Measurements from ENCODE around the gene CELSR2. TPM values are rescaled to one million over a fixed set of nuclear protein-coding genes. Genes with fewer than 3 reads are reported as not detected.

Gene CELSR2
- total and polyA plus RNA-seq, 2 experiments from 2014 or later = 6.1 to 12.9 TPM

- Histone ChIP-seq H3K27me3 (no peaks in the 10 kb centered on the region), H3K4me1 (ENCODE audit: low read depth) (peaks cover 17% of the 10 kb centered on the region), H3K9me3 (ENCODE audit: low read depth) (no peaks in the 10 kb centered on the region), H3K27ac (no peak overlapping the region), H3K36me3 (peaks cover 18% of the 10 kb centered on the region), H3K4me3 (no peak overlapping the region)
- TF ChIP-seq CTCF (IDR thresholded peaks at IDR 0.05; ENCODE audit: low read depth, low read length) = no peak
- peak in 1 of 2 donors; percentile 44 for DNase-seq (ENCODE audit: low read depth in 1 of 2, low spot score in 1 of 2)
These were observed 63.8 kb downstream of the CELSR2 start for GRCh38 chr1:109312978-109313775.

- Histone ChIP-seq H3K4me3 (no peak overlapping the region), H3K36me3 (peaks cover 18% of the 10 kb centered on the region), H3K27ac (no peak overlapping the region), H3K9me3 (ENCODE audit: low read depth) (no peaks in the 10 kb centered on the region), H3K4me1 (ENCODE audit: low read depth) (peaks cover 5% of the 10 kb centered on the region), H3K27me3 (no peaks in the 10 kb centered on the region)
- peak in 1 of 2 donors; percentile 29 for DNase-seq (ENCODE audit: low read depth in 1 of 2, low spot score in 1 of 2)
- TF ChIP-seq CTCF (IDR thresholded peaks at IDR 0.05; ENCODE audit: low read depth, low read length) = no peak
These were observed 65.5 kb downstream of the CELSR2 start for GRCh38 chr1:109314795-109315194.

DNA sequence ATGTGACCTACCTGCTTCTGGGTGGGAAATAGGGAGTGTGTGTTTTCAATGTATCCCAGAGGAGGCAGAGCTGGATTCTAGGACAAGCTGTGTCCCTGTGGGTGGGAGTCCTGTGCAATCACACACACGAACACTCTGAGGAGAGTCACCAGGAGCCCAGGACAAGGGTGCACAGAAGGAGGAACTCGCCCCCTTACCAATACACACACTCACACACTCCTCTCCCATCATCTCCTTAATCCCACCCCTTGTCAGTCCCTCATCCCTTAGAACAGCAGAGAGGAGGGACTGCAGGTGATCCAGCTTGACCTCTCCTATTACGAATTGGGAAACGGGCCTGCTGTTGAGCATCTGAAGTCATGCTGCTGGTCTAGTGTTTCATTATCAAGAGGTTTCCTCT, 65.9 kb downstream of the CELSR2 start:
- Histone ChIP-seq H3K36me3 (peaks cover 23% of the 10 kb centered on the region), H3K27me3 (no peaks in the 10 kb centered on the region), H3K27ac (no peak overlapping the region), H3K9me3 (ENCODE audit: low read depth) (no peaks in the 10 kb centered on the region), H3K4me1 (ENCODE audit: low read depth) (peaks cover 5% of the 10 kb centered on the region), H3K4me3 (no peak overlapping the region)
- no peak for DNase-seq (ENCODE audit: low read depth in 1 of 2, low spot score in 1 of 2)
- TF ChIP-seq CTCF (IDR thresholded peaks at IDR 0.05; ENCODE audit: low read depth, low read length) = no peak

- no peak for TF ChIP-seq CTCF (IDR thresholded peaks at IDR 0.05; ENCODE audit: low read depth, low read length)
These were observed 67.2 kb downstream of the CELSR2 start for GRCh38 chr1:109316506-109316905.

GRCh38 chr1:109319114-109319513, 69.8 kb downstream of the CELSR2 start:
- no peak overlapping the region for H3K27ac ChIP-seq
- no peak for DNase-seq (ENCODE audit: low read depth in 1 of 2, low spot score in 1 of 2)
- H3K27me3 ChIP-seq = no peaks in the 10 kb centered on the region
- H3K9me3 ChIP-seq (ENCODE audit: low read depth) = no peaks in the 10 kb centered on the region
- H3K36me3 ChIP-seq = peaks cover 48% of the 10 kb centered on the region
- no peak overlapping the region for H3K4me3 ChIP-seq
- TF ChIP-seq CTCF (IDR thresholded peaks at IDR 0.05; ENCODE audit: low read depth, low read length) = no peak
- peaks cover 5% of the 10 kb centered on the region for H3K4me1 ChIP-seq (ENCODE audit: low read depth)

More at GRCh38 chr1:109316506-109316905, 67.2 kb downstream of the CELSR2 start:
- Histone ChIP-seq H3K27me3 (no peaks in the 10 kb centered on the region), H3K36me3 (peaks cover 34% of the 10 kb centered on the region), H3K4me1 (ENCODE audit: low read depth) (peaks cover 5% of the 10 kb centered on the region), H3K27ac (no peak overlapping the region), H3K4me3 (no peak overlapping the region), H3K9me3 (ENCODE audit: low read depth) (no peaks in the 10 kb centered on the region)
- no peak for DNase-seq (ENCODE audit: low read depth in 1 of 2, low spot score in 1 of 2)

All from cardiac muscle cell (in vitro differentiated cells and primary cell).